AG20443 (cell line): ENCODE data around the gene KIAA1958.
"Not testable (repeated sequence)": the region's sequence is repeated elsewhere in the genome, so short reads cannot be mapped to it uniquely, and the experiment has no call there.

Experiments used
- DNase-seq: peaks from one replicate; pipeline ENCODE4 v3.0.0; 2012; ENCODE audit warnings: low spot score, mixed read lengths

Gene KIAA1958

GRCh38 chr9:112555101-112555643, 68.5 kb downstream of the KIAA1958 start:
- DNase-seq: no peak

DNA sequence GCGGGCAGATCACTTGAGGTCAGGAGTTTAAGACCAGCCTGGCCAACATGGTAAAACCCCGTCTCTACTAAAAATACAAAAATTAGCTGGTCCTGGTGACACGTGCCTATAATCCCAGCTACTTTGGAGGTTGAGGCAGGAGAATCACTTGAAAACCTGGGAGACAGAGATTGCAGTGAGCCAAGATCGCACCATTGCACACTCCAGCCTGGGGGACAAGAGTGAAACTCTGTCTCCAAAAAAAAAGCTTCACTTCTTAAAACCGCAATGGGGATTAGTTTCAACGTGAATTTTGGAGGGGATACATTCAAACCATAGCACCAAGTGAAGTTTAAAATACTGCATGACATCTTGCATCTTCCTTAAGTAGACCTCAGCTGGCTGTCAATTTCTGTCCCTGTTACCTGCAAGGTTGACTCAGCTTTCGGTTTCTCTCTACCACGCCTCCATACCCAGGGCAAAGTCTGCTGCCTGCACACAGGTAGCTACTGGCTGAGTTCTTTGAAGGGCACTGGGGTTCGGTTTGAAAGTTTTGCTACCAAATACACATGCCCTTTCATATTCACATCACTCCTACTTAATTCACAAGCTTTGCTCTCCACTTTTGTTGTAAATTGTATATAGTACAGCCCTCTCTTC, 69.3 kb downstream of the KIAA1958 start:
- no peak for DNase-seq

- peak; percentile 46 for DNase-seq
These were observed 70.1 kb downstream of the KIAA1958 start for GRCh38 chr9:112556497-112557442.

DNA sequence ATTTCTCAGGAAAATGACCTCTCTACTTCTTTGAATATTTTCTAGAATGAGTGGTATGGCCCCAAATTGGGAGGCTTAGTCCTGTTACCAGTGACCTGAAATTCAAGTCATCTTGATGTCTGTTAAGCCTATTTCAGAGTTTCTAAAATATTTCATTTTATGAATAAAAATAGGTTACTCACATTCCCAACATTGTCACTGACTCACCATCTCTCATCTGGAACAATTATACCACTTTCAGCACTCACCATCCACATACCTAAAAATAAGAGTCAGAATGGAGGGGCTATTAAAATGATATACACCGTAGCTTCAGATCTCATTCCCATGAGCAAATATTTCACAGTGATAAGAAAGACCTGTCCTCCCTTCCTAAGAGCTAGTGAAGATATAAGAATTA, 71.8 kb downstream of the KIAA1958 start:
- peak; percentile 61 for DNase-seq

- DNase-seq: no peak
These were observed 72.4 kb downstream of the KIAA1958 start for GRCh38 chr9:112558978-112559377.

- no peak for DNase-seq
These were observed 73.2 kb downstream of the KIAA1958 start for GRCh38 chr9:112559629-112560413.

DNA sequence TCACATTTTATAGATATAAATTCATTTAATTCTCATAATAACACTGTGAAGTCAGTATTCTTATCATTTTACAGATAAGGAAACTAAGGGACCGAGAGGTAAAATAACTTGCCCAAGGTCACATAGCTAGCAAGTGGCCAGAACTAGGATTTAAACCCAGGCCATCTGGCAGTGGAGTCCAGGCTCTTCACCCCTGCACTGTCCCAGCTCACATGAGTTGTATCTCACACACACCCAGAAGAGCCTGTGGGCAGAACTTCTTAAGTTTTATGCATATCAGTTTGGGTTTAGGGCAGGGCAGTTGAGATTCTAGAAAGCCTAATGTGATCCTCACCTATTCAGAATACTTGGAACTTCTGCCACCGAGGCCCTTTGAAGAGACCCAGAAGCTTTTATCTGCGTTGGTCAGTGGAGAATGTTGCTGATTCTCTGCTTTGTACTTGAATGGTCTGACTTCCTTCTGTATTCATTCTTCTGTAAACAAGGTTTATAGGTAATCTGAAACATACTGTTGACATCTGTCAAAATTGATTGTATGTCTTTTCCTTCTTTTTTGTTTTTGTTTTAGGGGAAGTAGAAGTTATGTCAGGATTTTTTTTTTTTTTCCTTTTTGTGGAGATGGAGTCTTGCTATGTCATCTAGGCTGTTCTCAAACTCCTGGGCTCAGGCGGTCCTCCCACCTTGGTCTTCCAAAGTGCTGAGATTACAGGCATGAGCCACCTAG, 75.8 kb downstream of the KIAA1958 start:
- DNase-seq: no peak

DNA sequence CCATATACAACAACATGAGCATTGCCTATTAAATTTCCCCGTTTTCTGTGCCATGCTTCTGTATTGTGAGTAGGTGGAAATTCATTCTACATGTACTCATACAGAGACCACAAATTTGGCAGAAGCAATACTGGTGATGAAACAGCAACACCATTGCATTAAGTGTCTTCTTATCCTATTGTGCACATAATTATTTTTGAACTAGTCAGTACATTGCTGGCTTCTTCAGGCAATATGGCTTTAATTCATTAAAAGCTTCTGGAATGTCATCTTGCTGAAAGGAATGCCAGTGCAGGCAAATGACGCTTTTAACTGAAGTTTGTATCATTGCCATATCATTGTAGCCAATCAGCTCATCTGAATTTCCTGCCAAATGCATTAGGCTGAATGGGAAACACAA, 82.6 kb downstream of the KIAA1958 start:
- DNase-seq: peak; percentile 69

DNA sequence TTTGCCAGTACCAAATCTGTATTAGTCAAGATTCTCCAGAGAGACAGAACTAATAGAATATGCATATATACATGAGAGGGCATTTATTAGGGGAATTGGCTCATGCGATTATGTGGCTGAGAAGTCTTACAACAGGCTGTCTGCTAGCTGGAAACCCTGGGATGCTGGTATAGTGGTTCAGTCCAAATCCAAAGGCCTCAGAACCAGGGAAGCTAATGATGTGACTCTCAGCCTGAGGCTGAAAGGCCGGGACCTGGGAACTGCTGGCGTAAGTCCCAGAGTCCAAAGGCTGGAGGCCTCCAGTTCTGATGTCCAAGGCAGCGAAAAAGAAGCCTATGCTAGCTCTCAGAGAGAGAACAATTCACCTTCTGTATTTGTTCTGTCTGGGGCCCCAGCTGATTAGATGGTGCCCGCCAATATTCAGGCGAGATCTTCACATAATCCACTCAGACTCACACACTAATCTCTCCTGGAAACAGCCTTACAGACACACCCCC, 84.1 kb downstream of the KIAA1958 start:
- DNase-seq: no peak

GRCh38 chr9:112571624-112572355, 85.2 kb downstream of the KIAA1958 start:
- DNase-seq: no peak

- DNase-seq: no peak
These were observed 85.8 kb downstream of the KIAA1958 start for GRCh38 chr9:112572416-112572815.

- no peak for DNase-seq
These were observed 87.4 kb downstream of the KIAA1958 start for GRCh38 chr9:112574008-112574407.

GRCh38 chr9:112575107-112575506, 88.5 kb downstream of the KIAA1958 start:
- no peak for DNase-seq

DNA sequence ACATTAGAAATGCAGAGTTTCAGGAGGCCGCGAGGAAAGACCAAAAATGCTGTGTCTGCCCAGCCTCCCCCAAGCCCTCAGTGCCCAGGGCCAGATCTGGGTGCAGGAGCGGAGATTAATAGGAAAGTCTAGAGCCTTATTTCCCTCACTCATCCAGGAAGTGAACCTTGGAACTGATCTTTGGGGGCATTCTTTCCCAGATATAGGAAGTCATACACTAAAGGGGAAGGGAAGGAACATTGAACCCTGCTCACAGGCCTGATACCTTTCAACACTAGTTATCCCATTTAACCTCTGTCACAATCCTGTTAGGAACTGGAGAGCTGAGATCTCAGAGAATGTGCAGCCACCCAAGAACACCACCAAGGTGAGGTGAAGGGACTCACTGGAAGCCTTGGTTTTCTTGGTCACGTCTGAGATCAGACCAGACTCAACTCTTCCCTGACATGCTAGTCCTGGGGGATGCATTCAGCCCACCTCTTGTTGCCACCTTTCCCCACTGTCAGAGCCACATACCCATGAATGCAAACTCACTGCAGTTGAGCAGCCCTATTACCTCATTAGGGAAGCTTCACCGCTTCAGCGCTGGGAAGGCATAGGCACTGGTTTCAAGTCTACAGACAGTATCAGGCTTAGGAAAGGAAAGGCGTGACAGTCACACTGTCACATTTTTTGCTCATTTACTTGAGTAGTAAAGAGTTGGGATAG, 95.0 kb downstream of the KIAA1958 start:
- no peak for DNase-seq

DNA sequence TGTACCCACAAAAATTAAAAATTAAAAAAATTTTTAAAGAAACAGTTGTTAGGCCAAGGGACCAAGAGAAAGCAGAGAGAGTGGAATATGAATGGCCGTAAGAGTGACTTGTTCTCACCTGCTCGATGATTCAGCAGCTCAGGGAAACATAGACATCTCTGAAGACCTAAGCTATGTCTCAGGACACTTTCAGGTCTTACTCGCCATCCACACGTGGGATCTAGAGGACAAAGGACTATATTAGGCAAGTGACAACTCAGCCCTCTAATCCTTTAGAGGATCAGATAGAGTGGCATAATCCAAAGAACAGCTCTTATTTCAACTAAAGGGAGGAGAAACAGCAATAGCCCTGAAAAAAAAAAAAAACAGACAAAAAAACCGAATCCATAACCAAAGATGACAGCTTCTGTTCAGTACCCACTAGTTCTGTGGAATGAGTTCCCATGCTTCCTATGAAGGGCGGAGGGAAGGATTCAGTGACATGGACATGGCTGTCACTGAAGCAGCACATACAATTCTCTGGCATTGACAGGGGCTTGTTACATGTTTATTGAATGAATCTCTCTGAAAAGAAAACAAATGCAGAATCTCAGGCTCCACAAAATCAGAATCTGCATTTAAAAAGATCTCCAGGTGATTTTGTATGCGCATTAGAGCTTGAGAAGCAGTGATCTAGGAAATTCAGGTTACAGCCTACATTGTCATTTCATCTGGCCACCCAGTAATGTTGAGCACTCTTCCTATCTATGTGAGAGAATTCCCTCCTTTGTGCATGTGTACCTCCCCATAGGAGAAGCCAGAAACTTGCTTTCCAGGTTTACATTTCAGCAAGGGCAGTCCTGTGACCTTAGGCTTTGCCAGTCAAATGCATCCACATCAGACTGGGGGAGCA, 96.0 kb downstream of the KIAA1958 start:
- no peak for DNase-seq

- DNase-seq: no peak
These were observed 100.0 kb downstream of the KIAA1958 start for GRCh38 chr9:112586599-112587155.

DNA sequence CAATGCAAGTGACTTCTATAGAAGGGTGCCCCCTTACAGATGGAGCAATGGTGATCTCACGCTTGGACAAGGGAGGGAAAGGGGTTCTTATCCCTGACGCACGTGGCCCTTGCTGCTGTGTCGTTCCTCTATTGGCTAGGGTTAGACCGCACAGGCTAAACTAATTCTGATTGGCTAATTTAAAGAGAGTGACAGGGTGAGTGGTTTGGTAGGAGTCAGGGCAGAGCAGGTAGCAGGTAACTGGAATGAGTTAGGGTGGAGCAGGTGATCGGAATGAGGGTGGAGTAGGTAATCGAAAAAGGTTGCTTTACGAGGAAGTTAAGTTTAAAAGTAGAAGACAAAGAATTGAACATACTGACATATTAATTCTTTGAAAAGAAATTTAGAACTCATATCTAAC, 105.2 kb downstream of the KIAA1958 start:
- not testable (repeated sequence) for DNase-seq

DNA sequence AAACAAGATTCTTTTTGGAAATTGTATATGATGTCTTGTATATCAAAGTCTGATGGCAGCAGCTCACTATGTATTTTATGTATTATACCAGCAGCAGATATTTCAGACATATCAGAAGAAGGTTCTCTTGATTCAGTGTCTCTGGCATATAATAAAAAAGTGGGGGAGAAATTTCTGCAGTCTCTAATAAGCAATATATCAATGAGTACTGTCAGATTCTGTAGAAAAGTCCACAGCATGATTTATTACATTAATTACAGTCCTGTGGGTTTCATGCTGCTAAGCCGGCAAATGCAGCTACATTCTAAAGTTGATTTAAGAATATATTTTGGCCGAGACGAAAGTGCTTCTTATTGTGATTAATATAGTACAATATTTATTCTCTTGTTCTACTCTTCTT, 113.1 kb downstream of the KIAA1958 start:
- no peak for DNase-seq

- DNase-seq: peak; percentile 19
These were observed 115.0 kb downstream of the KIAA1958 start for GRCh38 chr9:112601636-112602035.
